Epidermal melanocyte (primary cell): Measurements from ENCODE around the gene DACT1.

ENCODE experiments used
- DNase-seq: peaks from one replicate; pipeline ENCODE4 v3.0.0; 2011; ENCODE audit warnings: low spot score; ENCODE audit not compliant: insufficient read length

The DACT1 gene

GRCh38 chr14:58665773-58666500 lies 28.2 kb downstream of the DACT1 start:
- no peak for DNase-seq

DNA sequence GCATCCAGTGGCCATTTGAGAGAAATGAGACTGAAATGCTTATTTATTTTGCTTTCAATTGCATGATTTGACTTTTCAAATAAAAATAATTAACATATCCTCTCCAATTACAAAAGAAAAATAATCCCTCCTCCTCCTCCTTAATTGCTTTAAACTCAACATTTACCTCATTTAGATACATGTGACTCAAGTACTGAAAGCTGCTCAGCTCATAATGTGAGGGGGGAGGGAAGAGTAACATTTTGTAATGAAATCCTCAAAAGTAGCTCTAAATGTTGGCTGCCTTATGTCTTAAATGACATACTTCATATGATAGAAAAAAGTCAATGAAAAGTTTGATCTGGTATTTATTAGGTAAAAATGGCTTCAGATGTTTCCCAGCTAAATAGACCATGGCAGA lies 29.0 kb downstream of the DACT1 start:
- no peak for DNase-seq

DNA sequence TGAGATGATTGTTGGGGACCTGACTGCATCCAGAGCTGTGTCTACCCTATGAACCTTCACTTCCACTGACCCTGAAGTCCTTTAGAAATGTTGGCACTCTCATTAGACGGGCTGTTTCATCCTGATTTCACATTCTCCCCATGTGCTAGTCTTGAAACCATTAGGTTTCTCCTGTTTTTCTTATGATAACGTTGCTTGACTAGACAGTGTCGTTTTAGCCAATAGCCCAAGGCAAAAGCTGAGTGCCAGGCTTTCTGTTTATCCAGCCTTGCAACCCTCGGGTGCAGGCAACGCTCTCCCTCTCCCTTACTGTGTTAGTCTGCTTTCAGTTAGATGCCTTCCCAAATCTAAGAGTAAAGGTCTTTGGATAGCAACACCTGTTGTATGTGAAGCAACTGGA lies 30.1 kb downstream of the DACT1 start:
- DNase-seq: no peak

GRCh38 chr14:58668848-58669480 lies 31.2 kb downstream of the DACT1 start:
- DNase-seq: no peak

- DNase-seq: no peak
These were observed 31.9 kb downstream of the DACT1 start for GRCh38 chr14:58669556-58670200.

- DNase-seq: no peak
These were observed 33.3 kb downstream of the DACT1 start for GRCh38 chr14:58671024-58671423.

GRCh38 chr14:58671436-58671835 lies 33.7 kb downstream of the DACT1 start:
- DNase-seq: no peak

DNA sequence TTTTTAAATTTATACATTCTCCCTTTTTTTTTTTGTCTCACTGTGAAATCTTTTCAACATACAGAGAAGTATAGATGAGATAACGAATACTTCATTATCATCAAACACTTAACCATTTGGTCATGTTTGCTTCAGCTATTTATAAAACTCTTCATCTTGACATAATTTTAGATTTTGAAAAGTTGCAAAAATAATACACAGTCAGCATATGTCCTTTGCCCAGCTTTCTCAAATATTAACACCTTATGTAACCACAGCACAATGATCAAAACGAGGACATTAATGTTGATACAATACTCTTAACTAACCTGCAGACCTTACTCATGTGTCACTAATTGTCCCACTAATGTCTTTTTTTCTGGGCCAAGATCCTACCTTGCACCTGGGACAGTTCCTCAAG lies 36.0 kb downstream of the DACT1 start:
- DNase-seq: no peak

DNA sequence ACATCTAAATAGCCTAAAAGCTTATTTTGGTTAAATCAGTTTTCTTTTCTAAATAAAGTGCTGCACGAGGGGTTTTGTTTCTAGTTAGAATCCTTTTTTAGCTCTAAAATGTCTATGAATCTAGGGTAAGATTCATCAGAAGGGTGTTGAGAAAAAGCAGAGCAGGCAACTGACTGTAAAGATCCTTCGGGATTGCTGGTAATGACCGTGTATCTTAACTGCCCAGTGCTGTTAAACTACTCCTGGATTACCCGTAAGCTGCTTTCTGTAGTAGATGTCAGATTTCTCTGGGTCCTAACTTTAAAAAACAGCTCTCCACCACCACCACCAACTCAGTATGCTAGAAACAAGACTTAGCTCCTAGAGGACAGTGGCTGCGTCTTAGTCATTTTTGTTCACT lies 39.2 kb downstream of the DACT1 start:
- DNase-seq: no peak

GRCh38 chr14:58677517-58677916 lies 39.8 kb downstream of the DACT1 start:
- DNase-seq: no peak

DNA sequence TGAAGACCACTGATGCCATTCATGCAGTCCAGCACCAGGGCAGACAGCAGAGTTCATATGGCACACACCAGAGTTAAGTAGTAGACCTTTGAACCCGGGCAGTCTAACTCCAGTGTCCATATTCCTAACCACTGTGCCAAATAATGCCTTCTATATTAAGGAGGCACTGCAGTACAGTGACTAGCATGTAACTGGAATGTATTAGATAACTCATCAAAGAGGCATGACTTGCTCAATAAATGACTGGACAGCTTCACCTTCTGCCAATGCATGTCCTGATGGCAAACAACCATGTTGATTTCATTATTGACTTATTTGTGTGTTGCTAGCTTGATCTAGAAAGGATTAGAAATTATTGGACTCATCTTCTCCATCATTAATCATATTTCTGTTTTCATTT lies 40.2 kb downstream of the DACT1 start:
- no peak for DNase-seq

DNA sequence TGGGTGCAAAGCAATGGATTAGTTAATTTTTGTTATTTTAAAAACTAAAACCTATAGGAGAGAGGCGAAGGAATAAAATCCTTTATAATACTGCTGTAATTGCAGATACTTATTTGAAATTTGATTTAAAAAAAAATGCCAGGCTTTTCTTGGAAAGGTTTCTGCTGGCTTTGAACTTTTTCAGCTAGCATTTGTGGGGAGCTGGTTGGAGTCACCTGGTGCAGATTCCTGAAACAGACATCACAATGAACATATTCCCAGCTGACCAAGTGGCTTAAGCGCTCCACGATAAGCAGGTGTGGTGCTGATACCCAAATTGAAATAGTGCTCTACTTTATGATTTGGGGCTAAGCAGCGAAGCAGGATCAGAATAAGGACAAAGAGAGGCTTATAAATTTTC lies 42.9 kb downstream of the DACT1 start:
- DNase-seq: no peak

- DNase-seq: no peak
These were observed 49.6 kb downstream of the DACT1 start for GRCh38 chr14:58687232-58687795.

- DNase-seq: no peak
These were observed 53.2 kb downstream of the DACT1 start for GRCh38 chr14:58690801-58691516.

DNA sequence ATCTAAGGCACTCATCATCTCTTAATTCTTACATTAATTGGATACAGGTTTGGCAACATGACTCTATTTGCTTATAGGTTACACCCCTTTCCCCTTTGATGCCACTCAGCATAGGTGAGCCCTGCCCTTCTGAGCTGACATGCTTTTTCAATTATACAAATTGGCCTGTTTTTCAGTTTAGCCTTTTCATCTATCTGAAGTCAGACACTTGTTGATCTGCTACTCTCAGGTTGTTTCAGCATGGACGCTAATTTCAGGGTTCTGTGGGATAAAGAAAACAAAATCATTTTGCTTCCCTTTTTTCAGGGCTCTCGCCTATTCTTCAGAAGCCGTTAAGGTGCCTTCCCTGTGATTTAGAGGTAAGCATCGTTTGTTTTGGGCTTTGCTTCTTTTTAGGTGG lies 55.3 kb downstream of the DACT1 start:
- DNase-seq: no peak

GRCh38 chr14:58695514-58695913 lies 57.8 kb downstream of the DACT1 start:
- no peak for DNase-seq

- no peak for DNase-seq
These were observed 59.6 kb downstream of the DACT1 start for GRCh38 chr14:58697266-58697929.
